ENCODE measurements around the gene YPEL1.

DNA sequence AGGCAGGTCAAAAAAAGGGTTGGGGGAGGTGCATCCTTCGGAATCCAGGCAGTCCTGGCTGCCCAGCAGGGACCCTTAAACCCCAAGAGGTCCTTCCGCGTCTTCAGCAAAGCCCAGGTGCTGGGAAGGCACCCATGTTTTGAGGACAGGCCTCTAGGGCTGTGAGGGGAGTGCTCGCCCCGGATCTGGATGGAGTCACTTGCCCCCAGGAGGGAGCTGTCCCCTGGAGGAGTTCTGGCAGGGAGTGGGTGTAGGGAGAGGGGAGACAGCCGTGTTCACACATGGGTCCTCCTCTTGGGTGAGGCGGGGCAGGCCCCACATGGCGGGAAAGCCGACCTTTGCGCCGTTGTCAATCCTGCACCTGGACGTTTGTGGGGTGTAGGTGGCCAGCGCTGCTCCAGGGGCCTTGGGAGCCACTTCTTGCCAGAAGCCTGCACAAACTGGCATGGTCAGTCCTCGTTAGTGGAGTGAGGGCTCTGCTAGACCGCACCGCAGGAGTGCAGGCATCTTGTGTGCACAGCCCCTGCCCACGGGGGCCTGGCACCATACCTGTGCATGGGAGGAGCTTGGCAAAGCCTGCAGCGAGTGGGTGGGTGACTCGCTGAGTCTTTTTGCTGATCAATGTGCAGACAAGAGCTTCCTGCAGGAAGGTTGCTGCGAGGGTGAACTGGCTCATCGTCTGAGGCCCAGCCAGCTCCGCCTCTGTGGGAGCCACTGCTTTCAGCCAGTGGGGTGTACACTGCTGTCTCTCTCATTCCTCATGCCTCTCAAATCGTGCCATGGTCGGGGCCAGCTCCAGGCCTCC lies 53.8 kb downstream of the YPEL1 start:
- TF ChIP-seq GTF2F1 (IDR thresholded peaks at IDR 0.05; ENCODE audit: borderline replicate concordance, low read depth, low read length) (no peak), POLR2A (IDR thresholded peaks at IDR 0.05; ENCODE audit: control extremely low read depth in 1 of 2, low read depth in 2 of 2, low read length in 2 of 2) (no peak), PHF8 (conservative IDR thresholded peaks at IDR 0.05; ENCODE audit: low read depth, low read length) (no peak), KDM5A (IDR thresholded peaks at IDR 0.05; ENCODE audit: low read length) (no peak), EZH2 (IDR thresholded peaks at IDR 0.05; ENCODE audit: low read depth, low read length, severe bottlenecking) (no peak), SP2 (IDR thresholded peaks at IDR 0.05; ENCODE audit: low read length) (no peak), CBX5 (IDR thresholded peaks at IDR 0.05; ENCODE audit: low read depth, low read length) (no peak)
- TF ChIP-seq, protein P1, sequence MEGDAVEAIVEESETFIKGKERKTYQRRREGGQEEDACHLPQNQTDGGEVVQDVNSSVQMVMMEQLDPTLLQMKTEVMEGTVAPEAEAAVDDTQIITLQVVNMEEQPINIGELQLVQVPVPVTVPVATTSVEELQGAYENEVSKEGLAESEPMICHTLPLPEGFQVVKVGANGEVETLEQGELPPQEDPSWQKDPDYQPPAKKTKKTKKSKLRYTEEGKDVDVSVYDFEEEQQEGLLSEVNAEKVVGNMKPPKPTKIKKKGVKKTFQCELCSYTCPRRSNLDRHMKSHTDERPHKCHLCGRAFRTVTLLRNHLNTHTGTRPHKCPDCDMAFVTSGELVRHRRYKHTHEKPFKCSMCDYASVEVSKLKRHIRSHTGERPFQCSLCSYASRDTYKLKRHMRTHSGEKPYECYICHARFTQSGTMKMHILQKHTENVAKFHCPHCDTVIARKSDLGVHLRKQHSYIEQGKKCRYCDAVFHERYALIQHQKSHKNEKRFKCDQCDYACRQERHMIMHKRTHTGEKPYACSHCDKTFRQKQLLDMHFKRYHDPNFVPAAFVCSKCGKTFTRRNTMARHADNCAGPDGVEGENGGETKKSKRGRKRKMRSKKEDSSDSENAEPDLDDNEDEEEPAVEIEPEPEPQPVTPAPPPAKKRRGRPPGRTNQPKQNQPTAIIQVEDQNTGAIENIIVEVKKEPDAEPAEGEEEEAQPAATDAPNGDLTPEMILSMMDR (IDR thresholded peaks at IDR 0.05; ENCODE audit: control extremely low read depth in 1 of 3, insufficient read depth in 1 of 3, low read depth in 1 of 3, low read length in 3 of 3): no peak

All from H1 (cell line).